PC-3 (cell line): ENCODE data around the gene TRMU. TPM values are rescaled to one million over a fixed set of nuclear protein-coding genes. Genes with fewer than 3 reads are reported as not detected.

Experiments used
- ATAC-seq: fragments of 200-7000 bp; cut with Tn5 transposase; 2 replicates; pipeline ENCODE4 v1.9.1; 2020; ENCODE audit warnings: mild to moderate bottlenecking, moderate library complexity
- BruUV-seq: library from RNA; stranded (reverse); fragments of 400-500 nt; replicated peaks from 2 replicates; lab custom pipeline; 2021; lab: Mats Ljungman, UMichigan
- CTCF ChIA-PET: fragments of 300-600 bp; sonication (Branson Sonifier 250); formaldehyde crosslinking; loops from one replicate; lab custom pipeline; 2022; ENCODE audit warnings: antibody characterized with exemption; lab: Charles Lee
- POLR2A ChIA-PET: fragments of 300-600 bp; sonication (Branson Sonifier 250); formaldehyde crosslinking; loops from one replicate; lab custom pipeline; 2022; ENCODE audit warnings: antibody characterized with exemption; ENCODE audit not compliant: unreplicated experiment; lab: Charles Lee
- DNase-seq: peaks from one replicate; pipeline ENCODE4 v3.0.0-alpha.2; 2015
- H2AFZ ChIP-seq: fragments of 300-600 bp; sonication (generic); 2 replicates; pipeline ENCODE4 v1.6.0; 2016; ENCODE audit warnings: antibody characterized with exemption, low read length
- H3F3A ChIP-seq: fragments of 300-600 bp; sonication (generic); one replicate; pipeline ENCODE4 v1.6.0; 2017; ENCODE audit warnings: antibody characterized with exemption, low read length, control low read depth, mild to moderate bottlenecking; ENCODE audit not compliant: unreplicated experiment
- H3K27ac ChIP-seq: fragments of 300-600 bp; sonication (generic); 2 replicates; pipeline ENCODE4 v1.5.1; 2016; ENCODE audit warnings: mild to moderate bottlenecking, low read length
- H3K27me3 ChIP-seq: fragments of 300-600 bp; sonication (generic); 2 replicates; pipeline ENCODE4 v1.6.1; 2016; ENCODE audit warnings: low read length, mixed read lengths
- H3K36me3 ChIP-seq: fragments of 300-600 bp; sonication (generic); 2 replicates; pipeline ENCODE4 v1.6.1; 2016; ENCODE audit warnings: low read depth, mixed run types, low read length, mixed read lengths
- H3K4me1 ChIP-seq: fragments of 300-600 bp; sonication (generic); 2 replicates; pipeline ENCODE4 v1.5.1; 2016; ENCODE audit warnings: low read length; ENCODE audit not compliant: insufficient read depth
- H3K4me2 ChIP-seq: fragments of 300-600 bp; sonication (generic); 2 replicates; pipeline ENCODE4 v1.6.0; 2016; ENCODE audit warnings: low read length
- H3K4me3 ChIP-seq: fragments of 300-600 bp; sonication (generic); 2 replicates; pipeline ENCODE4 v1.5.1; 2016; ENCODE audit warnings: mild to moderate bottlenecking, low read length, mixed read lengths
- H3K79me2 ChIP-seq: fragments of 300-600 bp; sonication (generic); 2 replicates; pipeline ENCODE4 v1.6.1; 2017; ENCODE audit warnings: low read length, mixed read lengths
- H3K9ac ChIP-seq: fragments of 300-600 bp; sonication (generic); 2 replicates; pipeline ENCODE4 v1.6.0; 2016; ENCODE audit warnings: mild to moderate bottlenecking, low read length
- H3K9me2 ChIP-seq: fragments of 300-600 bp; sonication (generic); replicated peaks from 2 replicates; pipeline ENCODE4 v1.6.1; 2016; ENCODE audit warnings: mixed run types, low read length, mixed read lengths
- H3K9me3 ChIP-seq: fragments of 300-600 bp; sonication (generic); 2 replicates; pipeline ENCODE4 v1.6.1; 2016; ENCODE audit warnings: low read length, mixed read lengths
- H4K20me1 ChIP-seq: fragments of 300-600 bp; sonication (generic); 2 replicates; pipeline ENCODE4 v1.6.1; 2016; ENCODE audit warnings: low read length, mixed read lengths
- CTCF ChIP-seq: fragments of 300-600 bp; sonication (generic); conservative IDR thresholded peaks from 2 replicates; pipeline ENCODE4 v1.5.1; 2017; ENCODE audit warnings: antibody characterized with exemption, low read depth, mild to moderate bottlenecking, low read length
- EZH2 ChIP-seq: fragments of 300-600 bp; sonication (generic); IDR thresholded peaks from one replicate; pipeline ENCODE4 v1.6.1; 2017; ENCODE audit warnings: antibody characterized with exemption, mild to moderate bottlenecking, low read length; ENCODE audit not compliant: unreplicated experiment
- EZH2phosphoT487 ChIP-seq: fragments of 300-600 bp; sonication (generic); IDR thresholded peaks from 2 replicates; pipeline ENCODE4 v1.6.1; 2018; ENCODE audit warnings: mild to moderate bottlenecking, antibody characterized with exemption, low read length, borderline replicate concordance
- intact Hi-C: fragments of 100-400 bp; cut with micrococcal nuclease; formaldehyde crosslinking; loops from 2 replicates; pipeline ENCODE4 v1.9.0; 2023
- total RNA-seq: library from RNA; depleted of rRNA; stranded (reverse); fragments of >200 nt; gene quantifications from 2 replicates; pipeline ENCODE4 v1.2.3, GENCODE V29; 2014

Gene TRMU
- total RNA-seq, 1 experiment from 2014 or later = 63.5 TPM

DNA sequence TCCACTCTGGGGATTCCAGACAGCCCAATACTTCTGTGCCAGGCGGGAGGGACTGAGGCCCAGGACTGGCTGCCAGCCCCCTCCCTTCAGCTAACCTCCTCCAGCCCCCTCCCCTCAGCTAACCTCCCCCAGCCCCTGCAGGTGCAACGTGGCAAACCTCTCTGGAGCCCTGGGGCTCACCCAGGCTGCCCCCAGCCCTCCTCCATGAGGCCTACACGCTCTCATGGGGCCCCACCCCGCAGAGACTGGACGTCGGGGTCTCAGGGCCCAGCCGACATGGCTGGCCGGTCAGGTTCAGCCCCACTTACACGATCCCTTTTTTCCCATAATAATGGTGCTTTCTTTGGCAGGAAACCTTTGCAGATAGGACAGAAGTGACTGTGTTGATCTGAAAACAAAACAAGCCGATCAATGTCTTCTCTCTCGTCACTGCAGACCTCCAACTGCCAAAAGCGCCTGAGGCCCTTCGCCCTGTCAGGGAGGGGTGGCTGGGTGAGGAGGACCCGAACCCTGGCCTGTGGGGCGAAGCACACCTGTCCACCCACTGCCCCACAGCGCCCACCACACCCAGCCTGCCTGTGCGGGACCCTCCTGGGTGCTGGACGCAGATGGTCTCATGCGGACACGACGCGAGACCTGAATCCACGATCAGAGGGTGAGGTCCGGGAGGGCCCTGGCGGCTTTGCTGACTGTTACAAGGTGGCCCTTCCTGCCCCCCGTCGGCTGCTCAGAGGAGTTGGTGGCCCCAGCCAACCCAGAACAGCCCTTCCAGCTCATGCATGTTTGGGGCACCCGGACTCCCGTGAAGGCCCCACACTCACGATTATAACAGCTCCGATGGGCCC is 33.6 kb downstream of the TRMU start:
- Histone ChIP-seq H3K4me1 (no peaks in the 10 kb centered on the region), H3K9ac (no peak overlapping the region), H2AFZ (no peak overlapping the region), H3K27me3 (no peaks in the 10 kb centered on the region), H3K36me3 (no peaks in the 10 kb centered on the region), H3K9me3 (no peaks in the 10 kb centered on the region), H3F3A (no peaks in the 10 kb centered on the region), H3K9me2 (no peaks in the 10 kb centered on the region), H3K4me3 (no peak overlapping the region), H4K20me1 (no peaks in the 10 kb centered on the region), H3K4me2 (no peak overlapping the region), H3K79me2 (no peaks in the 10 kb centered on the region), H3K27ac (no peak overlapping the region)
- DNase-seq (no peak), ATAC-seq (no peak)
- no peak for TF ChIP-seq CTCF
- TF ChIP-seq EZH2 = no peak
- TF ChIP-seq EZH2phosphoT487 = no peak
- POLR2A ChIA-PET = no interaction called here
- BruUV-seq = no TSS peak
- intact Hi-C loops = no loop called here
- CTCF ChIA-PET = no interaction called here

DNA sequence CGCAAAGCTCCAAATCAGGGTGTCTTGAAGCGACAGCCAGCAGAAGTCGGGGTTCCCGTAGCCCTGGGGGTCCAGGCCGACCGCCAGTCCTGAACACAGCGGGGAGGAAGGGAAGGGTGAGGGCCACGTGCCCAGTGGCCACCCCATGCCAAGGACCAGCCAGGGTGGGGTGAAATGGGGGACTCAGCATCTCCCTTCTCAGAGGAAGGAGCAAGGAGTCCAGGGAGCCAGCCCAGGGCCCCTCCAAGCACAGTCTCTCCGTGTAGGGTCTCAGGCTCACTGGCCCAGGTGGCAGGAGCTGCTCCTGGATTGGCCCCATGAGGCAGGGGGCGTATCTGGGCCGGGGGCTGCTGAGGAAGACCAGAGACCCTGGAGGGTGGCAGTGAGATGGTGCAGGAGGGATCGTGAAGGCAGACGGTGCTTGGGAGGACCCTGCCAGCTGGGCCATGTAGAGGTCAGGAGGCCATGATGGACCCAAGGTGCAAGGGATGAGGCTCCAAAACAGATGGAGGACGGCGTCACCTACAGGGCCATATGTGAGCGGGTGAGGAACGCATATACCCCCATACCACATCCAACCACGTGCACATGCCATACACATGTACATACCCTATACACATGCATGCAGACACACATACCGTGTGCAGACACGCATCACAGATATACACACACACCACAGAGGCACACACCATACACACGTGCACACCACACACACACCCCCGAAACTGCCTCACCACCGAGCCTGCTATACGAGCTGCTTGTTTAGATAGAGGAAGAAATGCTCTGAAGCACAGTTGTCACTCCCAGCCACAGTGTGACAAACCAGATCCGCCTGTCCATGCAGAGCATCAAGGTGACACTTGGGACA is 34.4 kb downstream of the TRMU start:
- DNase-seq (no peak), ATAC-seq (no peak)
- Histone ChIP-seq H3K9me2 (no peaks in the 10 kb centered on the region), H3K9me3 (no peaks in the 10 kb centered on the region), H3F3A (no peaks in the 10 kb centered on the region), H3K27ac (no peak overlapping the region), H3K4me3 (no peak overlapping the region), H3K27me3 (no peaks in the 10 kb centered on the region), H3K4me2 (no peak overlapping the region), H3K9ac (no peak overlapping the region), H3K79me2 (no peaks in the 10 kb centered on the region), H3K4me1 (no peaks in the 10 kb centered on the region), H3K36me3 (no peaks in the 10 kb centered on the region), H2AFZ (no peak overlapping the region), H4K20me1 (no peaks in the 10 kb centered on the region)
- ChIA-PET POLR2A (no interaction called here), CTCF (no interaction called here)
- TF ChIP-seq EZH2phosphoT487 (no peak), EZH2 (no peak), CTCF (no peak)
- BruUV-seq = no TSS peak
- intact Hi-C loops = no loop called here
